Lung microvascular endothelial cell (primary cell): ENCODE data around the gene CHST8. TPM values are rescaled to one million over a fixed set of nuclear protein-coding genes. Genes with fewer than 3 reads are reported as not detected.

Experiments
- DNase-seq, 2 donors: peaks; one replicate each; pipeline versions ENCODE4 v3.0.0 to v3.0.0-alpha.2; 2010; ENCODE audit warnings: low read depth in 2 of 2
- total RNA-seq: library from RNA; depleted of rRNA; stranded (reverse); fragments of >200 nt; gene quantifications from 2 replicates; pipeline ENCODE4 v1.2.1, GENCODE V29; 2014

CHST8 gene
- total RNA-seq, 1 donor from 2014 or later, result 0.20 TPM

DNA sequence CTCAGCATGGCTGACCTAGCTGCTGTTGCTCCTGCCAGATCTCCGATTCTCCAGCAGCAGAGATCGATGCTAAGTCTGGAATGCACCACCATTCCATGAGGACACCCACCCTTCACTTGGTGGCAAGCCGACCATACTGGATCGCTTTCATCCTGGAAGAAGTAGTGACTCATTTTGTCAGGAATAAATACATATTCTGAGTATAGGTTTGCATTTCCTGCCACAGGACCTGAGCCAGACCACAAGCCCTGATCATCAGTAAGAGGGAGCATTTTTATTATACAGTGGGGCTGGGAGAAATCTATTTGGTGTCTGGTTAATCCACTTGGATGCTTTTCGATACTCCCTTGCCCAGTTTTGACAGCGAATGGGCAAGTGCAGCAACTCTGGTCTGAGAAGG is 164.0 kb downstream of the CHST8 start:
- peak in 1 of 2 donors; percentile 65 for DNase-seq

- no peak for DNase-seq
Observed at GRCh38 chr19:33788676-33789075, 166.9 kb downstream of the CHST8 start.

GRCh38 chr19:33789344-33789743 is 167.6 kb downstream of the CHST8 start:
- DNase-seq, result no peak

- peak in 1 of 2 donors; percentile 34 for DNase-seq
Observed at GRCh38 chr19:33794683-33795369, 173.1 kb downstream of the CHST8 start.

DNA sequence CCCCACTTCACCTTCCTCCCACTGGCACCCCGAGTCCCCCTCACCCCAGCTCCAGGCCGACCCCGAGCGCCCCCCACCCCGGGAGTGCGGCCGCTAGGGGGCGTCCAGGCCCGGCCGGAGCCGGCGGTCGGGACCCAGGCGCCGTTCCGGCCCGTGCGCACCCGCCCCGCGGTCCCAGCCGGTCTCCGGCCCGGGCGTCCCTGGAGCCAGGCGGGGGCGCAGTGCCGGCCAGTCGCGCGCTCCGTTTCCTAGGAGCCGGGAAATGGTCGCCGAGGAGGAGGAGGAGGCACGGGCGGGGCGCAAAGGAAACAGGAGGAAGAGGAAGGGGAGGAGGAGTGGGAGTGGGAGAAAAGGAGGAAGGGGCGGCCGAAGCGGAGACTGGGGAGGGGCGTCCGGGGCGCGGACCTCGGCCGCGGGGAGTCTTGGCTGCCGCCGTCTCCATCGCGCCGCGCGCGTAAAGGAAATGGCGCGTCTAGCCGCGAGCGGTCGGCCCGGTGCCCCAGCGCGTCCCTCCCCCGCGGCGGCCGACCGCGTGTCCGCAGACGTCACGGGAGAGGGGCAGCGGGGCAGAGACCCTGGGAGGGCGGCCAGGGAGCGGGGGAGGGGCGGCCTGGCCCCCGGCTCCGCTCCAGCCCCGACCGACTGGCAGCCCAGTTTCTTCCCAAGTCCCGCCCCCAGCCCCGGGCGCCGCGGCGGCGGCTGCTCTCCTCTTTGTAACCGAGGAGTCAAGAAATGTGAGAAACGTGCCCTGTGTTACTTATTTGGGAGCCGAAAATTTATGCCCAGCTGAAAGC is 173.8 kb downstream of the CHST8 start:
- DNase-seq, result peak; percentile 89 to 91

- peak; percentile 55 to 64 for DNase-seq
Observed at GRCh38 chr19:33796164-33796875, 174.6 kb downstream of the CHST8 start, which contains the start of gene KCTD15. Gene KCTD15, plus strand, starts transcription at chr19:33796870. Its CDS starts 3,585 bp downstream, at chr19:33800455.

DNA sequence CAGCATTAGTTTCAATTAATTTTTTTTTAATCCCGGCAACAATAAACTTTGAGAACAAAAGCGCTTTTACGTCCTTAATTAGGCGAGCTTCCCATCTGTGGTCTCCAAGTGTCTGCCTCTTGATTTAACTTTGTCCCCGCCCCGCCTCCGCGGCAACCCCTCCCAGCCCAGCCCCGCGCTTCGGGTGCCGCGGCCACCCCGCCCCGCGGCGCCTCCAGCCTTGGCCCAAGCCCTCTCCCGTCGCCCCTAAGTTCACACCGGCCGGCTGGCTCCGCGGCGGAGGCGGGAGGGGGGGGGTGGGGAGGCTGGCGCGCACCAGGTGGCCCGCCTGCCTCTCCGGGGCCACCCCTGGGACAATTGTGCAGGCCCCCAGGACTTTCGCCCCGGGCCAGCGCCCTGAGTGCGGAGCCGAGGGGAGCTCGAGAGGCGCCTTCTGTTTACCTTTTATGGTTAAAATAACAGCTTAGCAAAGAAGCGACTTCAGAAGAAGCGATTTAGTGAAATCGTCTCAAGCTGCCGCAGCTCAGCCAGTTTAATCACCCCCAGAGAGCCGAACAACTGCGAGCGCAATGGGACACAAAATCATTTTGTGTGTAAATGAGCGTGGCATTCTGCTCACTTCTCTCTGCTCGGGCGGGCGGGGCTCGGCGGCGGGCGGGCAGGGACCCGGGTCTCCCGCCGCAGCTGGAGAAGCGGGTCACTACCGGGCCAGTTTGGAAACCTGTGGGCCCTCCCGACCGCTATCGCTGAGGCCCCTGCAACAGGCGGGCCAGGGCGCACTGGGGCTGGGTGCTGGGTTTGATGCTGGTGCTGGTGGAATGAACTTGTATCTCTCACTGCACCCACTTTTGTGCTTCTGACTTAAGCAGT is 176.3 kb downstream of the CHST8 start:
- peak in 1 of 2 donors; percentile 69 for DNase-seq

DNA sequence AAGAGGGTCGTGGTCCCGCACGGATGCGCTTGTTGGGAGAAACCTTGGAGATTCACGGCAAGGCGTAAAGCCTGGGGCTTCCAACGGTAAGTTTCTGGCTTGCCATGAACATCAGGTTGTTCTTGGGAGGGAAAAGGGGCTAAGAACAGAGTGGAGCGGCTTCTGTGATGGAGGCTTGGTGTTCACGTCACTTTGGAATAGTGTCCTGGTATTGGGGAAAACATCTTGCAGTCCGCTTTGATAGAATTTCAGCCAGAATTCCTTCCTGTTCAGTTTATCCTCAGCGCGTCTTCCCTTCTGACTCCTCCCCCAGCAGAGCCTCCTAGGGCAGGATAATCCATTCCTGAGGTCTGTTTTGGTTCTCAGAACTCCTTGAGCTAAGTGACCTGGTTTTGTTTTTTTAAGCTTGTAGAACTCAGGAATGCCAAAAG is 176.9 kb downstream of the CHST8 start:
- DNase-seq, result peak in 1 of 2 donors; percentile 41

DNA sequence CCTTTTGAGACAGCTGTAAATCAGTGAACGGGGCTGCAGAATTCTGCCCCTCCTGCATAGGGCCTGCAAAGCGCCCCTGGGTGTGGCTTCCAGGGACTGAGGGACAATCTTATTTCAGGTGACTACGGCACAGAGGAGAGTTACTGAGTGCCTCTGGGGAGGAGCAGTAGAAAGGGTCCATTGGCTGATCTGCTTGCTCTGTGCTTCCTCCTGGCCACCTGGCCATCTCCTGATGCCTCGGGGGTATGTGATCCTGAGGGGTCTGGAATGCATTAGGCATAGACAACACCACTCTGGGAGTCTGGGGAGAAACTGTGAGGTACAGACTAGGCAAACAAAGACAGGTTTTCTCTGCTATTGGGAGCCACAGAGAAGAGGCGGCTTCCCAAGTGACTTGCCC is 177.7 kb downstream of the CHST8 start:
- DNase-seq, result no peak

DNA sequence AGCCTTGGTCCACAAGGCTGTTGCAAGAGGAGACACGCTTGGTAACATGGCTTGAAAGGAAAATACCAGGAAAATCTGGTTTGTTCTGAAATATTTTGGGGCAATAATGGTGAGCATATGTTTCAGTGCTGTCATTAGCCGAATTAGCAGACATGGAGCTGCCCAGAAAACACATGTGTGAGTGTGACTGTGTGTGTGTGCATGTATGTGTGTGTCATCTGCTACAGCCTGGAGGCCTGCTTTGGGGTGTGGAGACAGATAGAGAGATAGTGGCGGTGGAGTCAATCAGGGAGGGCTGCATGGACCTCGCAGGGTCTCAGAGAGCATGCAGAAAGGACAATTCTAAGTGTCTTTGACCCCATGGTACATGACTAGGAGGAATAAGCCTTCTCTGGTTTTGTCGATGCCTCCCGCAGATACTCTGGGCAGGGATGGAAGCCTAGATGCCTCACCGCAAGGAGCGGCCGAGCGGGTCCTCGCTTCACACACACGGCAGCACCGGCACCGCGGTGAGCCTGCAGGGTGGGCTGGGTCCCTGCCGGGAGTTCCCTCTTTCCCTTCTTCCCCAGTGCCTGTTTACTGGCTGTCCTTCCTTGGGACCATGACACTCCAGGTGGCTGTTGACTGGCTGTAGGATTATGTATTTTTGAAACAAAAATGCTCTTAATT is 178.4 kb downstream of the CHST8 start:
- DNase-seq, result no peak

- DNase-seq, result no peak
Observed at GRCh38 chr19:33801411-33801810, 179.7 kb downstream of the CHST8 start.

DNA sequence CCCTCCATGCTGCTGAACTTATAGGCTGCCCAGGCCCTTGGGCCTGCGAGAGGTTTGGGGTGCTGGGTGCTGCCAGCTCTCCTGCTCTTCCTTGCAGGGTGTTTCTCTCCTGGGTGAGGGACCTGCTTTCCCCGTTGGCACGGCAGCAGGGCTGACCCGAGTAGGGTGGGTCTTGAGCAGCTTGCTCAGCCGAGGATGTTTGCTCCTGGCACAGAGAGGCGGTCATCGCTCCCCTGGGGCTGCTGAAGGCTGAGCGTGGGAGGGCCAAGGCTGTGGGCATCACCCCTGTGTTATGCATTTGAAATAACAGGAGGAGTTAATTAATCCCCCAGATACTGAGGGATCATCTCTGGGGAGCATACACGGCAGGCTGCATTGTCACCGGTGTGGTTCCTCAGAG is 180.2 kb downstream of the CHST8 start:
- DNase-seq, result no peak

- DNase-seq, result no peak
Observed at GRCh38 chr19:33802801-33803200, 181.0 kb downstream of the CHST8 start.

DNA sequence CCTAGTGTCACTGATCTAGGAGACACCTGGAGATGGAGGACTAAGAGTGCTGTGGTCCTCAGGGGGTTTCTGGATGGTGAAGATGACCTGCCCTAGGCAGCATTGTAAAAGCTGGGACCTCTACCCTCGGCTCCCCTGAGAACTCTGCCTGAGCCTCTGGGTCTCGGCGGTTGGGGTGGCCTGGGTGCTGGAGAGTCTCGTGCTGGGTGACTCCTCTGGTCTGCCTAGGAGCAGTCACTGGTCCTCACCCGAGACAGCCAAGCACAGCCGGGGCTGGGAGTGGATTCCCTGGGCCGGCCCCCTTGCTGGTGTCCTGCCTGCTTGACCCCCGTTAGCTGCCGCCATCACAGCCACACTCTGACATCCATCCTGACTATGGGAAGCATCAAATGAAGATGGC is 181.6 kb downstream of the CHST8 start:
- no peak for DNase-seq

GRCh38 chr19:33804021-33804799 is 182.5 kb downstream of the CHST8 start:
- DNase-seq, result peak in 1 of 2 donors; percentile 78

GRCh38 chr19:33805313-33805712 is 183.6 kb downstream of the CHST8 start:
- no peak for DNase-seq

DNA sequence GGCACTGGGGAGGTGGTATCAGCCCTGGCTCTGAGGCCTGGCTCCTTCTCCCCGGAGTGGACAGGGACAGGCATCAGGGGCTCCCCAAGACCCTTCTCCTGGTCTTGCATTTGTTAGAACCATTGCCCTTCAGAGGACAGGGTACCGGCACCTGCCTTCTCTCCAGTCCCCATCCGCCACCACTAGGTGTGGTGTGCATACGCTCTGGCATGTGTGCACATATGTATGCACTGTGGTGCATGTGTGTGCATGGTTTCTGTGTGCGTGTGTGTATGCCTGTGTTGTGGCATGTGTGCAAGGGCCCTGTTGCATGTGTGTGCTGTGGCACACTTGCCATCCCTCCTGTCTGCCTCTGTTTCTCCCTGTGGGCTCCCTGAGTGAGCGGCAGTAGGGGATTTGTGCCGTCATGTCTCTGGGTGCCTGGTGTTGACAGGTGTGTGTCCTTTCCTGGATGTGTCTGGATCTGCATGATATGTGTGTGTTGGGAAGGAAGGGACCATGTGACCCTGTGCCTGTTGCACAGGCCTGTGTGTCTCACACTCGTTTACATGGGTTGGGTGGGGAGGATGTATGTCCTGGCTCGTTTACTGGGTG is 184.2 kb downstream of the CHST8 start:
- no peak for DNase-seq

- no peak for DNase-seq
Observed at GRCh38 chr19:33806434-33806881, 184.7 kb downstream of the CHST8 start.

DNA sequence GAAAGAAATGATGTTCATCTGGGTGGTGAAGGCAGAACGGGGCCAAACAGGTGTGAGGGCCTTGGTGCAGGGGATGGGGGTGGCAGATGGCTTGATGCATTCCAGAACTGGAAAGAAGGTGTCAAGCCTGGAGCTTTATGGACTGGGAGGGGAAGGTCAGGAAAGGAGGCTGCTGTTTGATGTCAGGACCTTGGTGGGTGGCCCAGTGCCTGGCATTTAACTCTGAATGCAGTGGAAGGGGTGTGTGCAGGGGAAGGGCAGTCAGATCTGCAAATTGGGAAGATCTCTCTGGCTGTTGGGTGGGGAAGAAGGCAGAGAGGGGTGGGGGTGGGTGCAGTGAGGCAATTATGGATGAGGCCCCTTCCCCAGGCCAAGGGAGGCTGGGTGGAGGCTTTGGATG is 186.6 kb downstream of the CHST8 start:
- no peak for DNase-seq
